NCI-H2029 treated with DMSO at 0.1 percent for 48 hours (cell line): ENCODE results near the gene DDX25.

ENCODE experiments used
- DNase-seq: peaks from one replicate; lab custom pipeline; 2025; lab: John Stamatoyannopoulos, UW

Gene DDX25

DNA sequence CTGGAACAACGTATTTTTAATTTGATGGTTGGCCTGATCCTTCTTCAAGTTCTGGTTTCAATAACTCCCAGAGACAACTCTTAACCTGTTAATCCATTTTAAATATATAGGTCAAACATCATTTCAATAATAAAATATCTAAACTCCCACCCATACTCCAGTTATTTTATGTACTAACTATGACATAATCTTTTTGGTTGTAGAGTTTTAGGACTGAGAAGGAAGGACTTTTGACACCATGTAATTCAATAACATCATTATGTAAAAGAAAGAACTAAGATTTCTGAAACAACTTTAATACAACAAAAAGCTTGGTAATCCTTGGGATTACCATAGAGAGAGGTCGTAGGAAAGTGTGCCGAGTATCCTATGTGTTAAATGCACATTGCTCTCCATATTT is 73.0 kb downstream of the DDX25 start:
- DNase-seq: no peak

DNA sequence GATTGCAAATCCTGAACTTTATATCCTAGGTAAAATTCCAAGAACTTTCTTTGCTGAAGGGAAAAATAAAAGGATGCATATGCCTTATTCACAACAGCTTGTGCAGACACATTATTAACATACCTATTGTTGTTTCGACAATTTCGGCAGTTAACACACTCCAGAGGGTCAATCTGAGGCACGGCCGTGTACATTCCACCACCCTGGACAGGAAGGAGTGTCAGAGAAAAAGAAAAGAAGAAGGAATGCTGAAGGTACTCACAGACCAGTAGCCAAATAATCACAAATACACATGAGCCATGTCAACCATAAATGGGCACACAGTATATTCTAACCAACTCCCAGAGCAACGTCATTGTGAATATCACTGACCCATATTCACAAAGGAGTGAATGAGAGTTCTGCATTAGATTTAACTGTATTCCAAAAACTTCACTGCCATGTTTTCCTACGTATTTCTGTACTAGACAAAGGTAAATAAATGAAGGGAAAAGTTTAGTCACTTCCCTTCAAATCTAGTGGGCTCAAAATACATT is 73.9 kb downstream of the DDX25 start:
- no peak for DNase-seq
